Panc1 (cell line): ENCODE measurements around the gene DDX20. TPM values are rescaled to one million over a fixed set of nuclear protein-coding genes. Genes with fewer than 3 reads are reported as not detected.

Source experiments
- ATAC-seq: fragments of 200-7000 bp; cut with Tn5 transposase; 2 replicates; pipeline ENCODE4 v1.9.1; 2020; ENCODE audit warnings: mild to moderate bottlenecking, moderate library complexity
- BruUV-seq: library from RNA; stranded (reverse); fragments of 400-500 nt; replicated peaks from 2 replicates; lab custom pipeline; 2021; lab: Mats Ljungman, UMichigan
- CTCF ChIA-PET: fragments of 300-600 bp; sonication (Branson Sonifier 250); formaldehyde crosslinking; loops from one replicate; lab custom pipeline; 2022; ENCODE audit warnings: antibody characterized with exemption; lab: Charles Lee
- POLR2A ChIA-PET: fragments of 300-600 bp; sonication (Branson Sonifier 250); formaldehyde crosslinking; loops from one replicate; lab custom pipeline; 2022; ENCODE audit warnings: antibody characterized with exemption; lab: Charles Lee
- DNase-seq: peaks from one replicate; pipeline ENCODE4 v3.0.0-alpha.2; 2010; ENCODE audit warnings: low read depth, low spot score
- H3K27ac ChIP-seq: 2 replicates; pipeline ENCODE4 v1.5.1; 2011; ENCODE audit warnings: mild to moderate bottlenecking, low read length, inconsistent platforms
- H3K27me3 ChIP-seq: fragments of 200-500 bp; sonication (Bioruptor generic); 2 replicates; pipeline ENCODE4 v1.6.0; 2014; ENCODE audit warnings: low read length, inconsistent platforms; ENCODE audit not compliant: control insufficient read depth, insufficient read depth
- H3K36me3 ChIP-seq: fragments of 200-500 bp; sonication (Bioruptor generic); 2 replicates; pipeline ENCODE4 v1.5.1; 2014; ENCODE audit warnings: inconsistent platforms, mild to moderate bottlenecking, low read length, moderate library complexity; ENCODE audit not compliant: control insufficient read depth, insufficient read depth
- H3K4me1 ChIP-seq: 2 replicates; pipeline ENCODE4 v1.5.1; 2011; ENCODE audit warnings: inconsistent platforms, mild to moderate bottlenecking, low read length, moderate library complexity; ENCODE audit not compliant: control insufficient read depth, insufficient read depth
- H3K4me3 ChIP-seq, 2 experiments: 2 replicates each; pipeline ENCODE4 v1.5.1; 2011 to 2012; ENCODE audit warnings: low read depth in 2 of 2, low read length in 2 of 2, mild to moderate bottlenecking in 2 of 2, inconsistent platforms in 1 of 2, moderate library complexity in 1 of 2
- H3K9me3 ChIP-seq: fragments of 200-500 bp; sonication (Bioruptor generic); 2 replicates; pipeline ENCODE4 v1.5.1; 2014; ENCODE audit warnings: low read depth, mild to moderate bottlenecking, inconsistent platforms, low read length, moderate library complexity; ENCODE audit not compliant: control insufficient read depth, insufficient read depth
- CTCF ChIP-seq: fragments of 450-650 bp; IDR thresholded peaks from 2 replicates; pipeline ENCODE4 v1.5.1; 2017; ENCODE audit warnings: mild to moderate bottlenecking
- POLR2AphosphoS5 ChIP-seq: IDR thresholded peaks from 2 replicates; pipeline ENCODE4 v1.6.1; 2012; ENCODE audit warnings: mild to moderate bottlenecking, low read depth, low read length, moderate library complexity
- REST ChIP-seq, 2 experiments: IDR thresholded peaks; 2 replicates each; pipeline ENCODE4 v1.6.1; 2011 to 2012; ENCODE audit warnings: low read depth in 2 of 2, control low read depth in 1 of 2, low read length in 1 of 2, mild to moderate bottlenecking in 1 of 2, moderate library complexity in 1 of 2; ENCODE audit not compliant: insufficient read depth in 1 of 2
- SIN3A ChIP-seq: IDR thresholded peaks from 2 replicates; pipeline ENCODE4 v1.6.1; 2012; ENCODE audit warnings: low read depth, mild to moderate bottlenecking, low read length, moderate library complexity, borderline replicate concordance; ENCODE audit not compliant: insufficient read depth
- TCF7L2 ChIP-seq: IDR thresholded peaks from 2 replicates; pipeline ENCODE4 v1.6.1; 2011; ENCODE audit warnings: mild to moderate bottlenecking, low read depth, low read length, inconsistent platforms
- in situ Hi-C: cut with HindIII; loops from 2 replicates; pipeline ENCODE4 v1.10.0; 2016; ENCODE audit warnings: low sequenced_read_pairs, low pct_unique_long_range_greater_than_20kb
- intact Hi-C: fragments of 100-400 bp; cut with micrococcal nuclease; formaldehyde crosslinking; loops from one replicate; pipeline ENCODE4 v1.10.0; 2022; ENCODE audit not compliant: unreplicated experiment
- total RNA-seq: library from RNA; stranded (reverse); gene quantifications from one replicate; pipeline ENCODE4 v1.2.1, GENCODE V29; 2021; ENCODE audit not compliant: unreplicated experiment

DDX20 gene
- total RNA-seq, 1 experiment from 2014 or later = 9.1 TPM

- POLR2A ChIA-PET = no interaction called here
- Histone ChIP-seq H3K27me3 (no peaks in the 10 kb centered on the region; the same call in 1 of the 2 replicates), H3K36me3 (no peaks in the 10 kb centered on the region), H3K9me3 (no peaks in the 10 kb centered on the region), H3K4me3 (no peak overlapping the region), H3K4me1 (no peaks in the 10 kb centered on the region), H3K27ac (no peak overlapping the region)
- ATAC-seq (no peak), DNase-seq (no peak)
- no peak for TF ChIP-seq POLR2AphosphoS5
- no peak for TF ChIP-seq CTCF
- TF ChIP-seq TCF7L2 = no peak
- TF ChIP-seq REST (IDR thresholded peaks at IDR 0.05; ENCODE audit: insufficient read depth in 1 of 2, low read depth in 2 of 2, low read length in 1 of 2) = no peak
- TF ChIP-seq SIN3A = no peak
- BruUV-seq = no TSS peak
- intact Hi-C loops = no loop called here
- CTCF ChIA-PET = no interaction called here
- in situ Hi-C loops = no loop called here
These were observed 21.7 kb upstream of the DDX20 start for GRCh38 chr1:111733992-111734341.

- Histone ChIP-seq H3K27ac (no peak overlapping the region), H3K9me3 (no peaks in the 10 kb centered on the region), H3K27me3 (no peaks in the 10 kb centered on the region; the same call in 1 of the 2 replicates), H3K4me3 (no peak overlapping the region), H3K36me3 (no peaks in the 10 kb centered on the region), H3K4me1 (no peaks in the 10 kb centered on the region)
- no peak for TF ChIP-seq SIN3A
- TF ChIP-seq TCF7L2 = no peak
- no peak for TF ChIP-seq POLR2AphosphoS5
- no peak for TF ChIP-seq CTCF
- no peak for TF ChIP-seq REST (IDR thresholded peaks at IDR 0.05; ENCODE audit: insufficient read depth in 1 of 2, low read depth in 2 of 2, low read length in 1 of 2)
- DNase-seq (no peak), ATAC-seq (no peak)
- ChIA-PET POLR2A (no interaction called here), CTCF (interaction anchor here (0.8 kb wide), 1 partner anchor 227 kb away, joined by 3 read pairs; no protein-coding TSS in a partner anchor)
- intact Hi-C loops (no loop called here), in situ Hi-C loops (no loop called here)
- no TSS peak for BruUV-seq
These were observed 21.3 kb upstream of the DDX20 start for GRCh38 chr1:111734426-111734825.
